ENCODE results near the gene PCDHB7. TPM values are rescaled to one million over a fixed set of nuclear protein-coding genes. Genes with fewer than 3 reads are reported as not detected.
"Not testable (repeated sequence)": the region's sequence is repeated elsewhere in the genome, so short reads cannot be mapped to it uniquely, and the experiment has no call there.

The PCDHB7 gene
- total and polyA plus RNA-seq, 9 donors = 2.1 to 3.2 (median 2.8) TPM

- no peaks in the 10 kb centered on the region for H3K4me1 ChIP-seq (ENCODE audit: control insufficient read depth, insufficient read depth, low read length)
- H3K36me3 ChIP-seq (ENCODE audit: control insufficient read depth, insufficient read depth, low read length) = no peaks in the 10 kb centered on the region
- peaks cover 33% of the 10 kb centered on the region for H3K9me3 ChIP-seq (replicated peaks; ENCODE audit: control insufficient read depth, low read depth, low read length)
- WGBS (ENCODE audit: insufficient coverage) = 18% methylated on average over 12 of the region's 15 CpGs
- peak within 1 kb of the TSS; percentile 34 for H3K4me3 ChIP-seq (ENCODE audit: low read length)
- no peak within 1 kb of the TSS for H3K27ac ChIP-seq (ENCODE audit: low read length)
- DNase-seq = peak; percentile 39
- H3K27me3 ChIP-seq (ENCODE audit: control insufficient read depth, insufficient read depth, low read length) = no peaks in the 10 kb centered on the region
These were observed 50.8 kb downstream of the PCDHB7 start, which contains the start of gene PCDHB14 for GRCh38 chr5:141223112-141223783. Gene PCDHB14 (plus strand): TSS chr5:141223343. CDS start chr5:141223506, 163 bp downstream.

DNA sequence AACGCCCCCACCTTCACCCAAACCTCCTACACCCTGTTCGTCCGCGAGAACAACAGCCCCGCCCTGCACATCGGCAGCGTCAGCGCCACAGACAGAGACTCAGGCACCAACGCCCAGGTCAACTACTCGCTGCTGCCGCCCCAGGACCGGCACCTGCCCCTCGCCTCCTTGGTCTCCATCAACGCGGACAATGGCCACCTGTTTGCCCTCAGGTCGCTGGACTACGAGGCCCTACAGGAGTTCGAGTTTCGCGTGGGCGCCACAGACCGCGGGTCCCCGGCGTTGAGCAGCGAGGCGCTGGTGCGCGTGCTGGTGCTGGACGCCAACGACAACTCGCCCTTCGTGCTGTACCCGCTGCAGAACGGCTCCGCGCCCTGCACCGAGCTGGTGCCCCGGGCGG, 52.4 kb downstream of the PCDHB7 start:
- DNase-seq; H3K36me3 ChIP-seq (ENCODE audit: control insufficient read depth, insufficient read depth, low read length); H3K4me3 ChIP-seq (ENCODE audit: low read length); H3K27ac ChIP-seq (ENCODE audit: low read length); H3K4me1 ChIP-seq (ENCODE audit: control insufficient read depth, insufficient read depth, low read length); H3K27me3 ChIP-seq (ENCODE audit: control insufficient read depth, insufficient read depth, low read length): not testable (repeated sequence)
- peaks cover 30% of the 10 kb centered on the region for H3K9me3 ChIP-seq (replicated peaks; ENCODE audit: control insufficient read depth, low read depth, low read length)
- WGBS (ENCODE audit: insufficient coverage) = 17% methylated on average over 11 of the region's 40 CpGs

DNA sequence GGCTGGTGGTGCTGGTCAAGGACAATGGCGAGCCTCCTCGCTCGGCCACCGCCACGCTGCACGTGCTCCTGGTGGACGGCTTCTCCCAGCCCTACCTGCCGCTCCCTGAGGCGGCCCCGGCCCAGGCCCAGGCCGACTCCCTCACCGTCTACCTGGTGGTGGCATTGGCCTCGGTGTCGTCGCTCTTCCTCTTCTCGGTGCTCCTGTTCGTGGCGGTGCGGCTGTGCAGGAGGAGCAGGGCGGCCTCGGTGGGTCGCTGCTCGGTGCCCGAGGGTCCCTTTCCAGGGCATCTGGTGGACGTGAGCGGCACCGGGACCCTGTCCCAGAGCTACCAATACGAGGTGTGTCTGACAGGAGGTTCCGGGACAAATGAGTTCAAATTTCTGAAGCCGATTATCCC, 53.0 kb downstream of the PCDHB7 start:
- not testable (repeated sequence) for H3K4me3 ChIP-seq (ENCODE audit: low read length); H3K36me3 ChIP-seq (ENCODE audit: control insufficient read depth, insufficient read depth, low read length); H3K27me3 ChIP-seq (ENCODE audit: control insufficient read depth, insufficient read depth, low read length); H3K4me1 ChIP-seq (ENCODE audit: control insufficient read depth, insufficient read depth, low read length); H3K27ac ChIP-seq (ENCODE audit: low read length); DNase-seq
- peaks cover 28% of the 10 kb centered on the region for H3K9me3 ChIP-seq (replicated peaks; ENCODE audit: control insufficient read depth, low read depth, low read length)
- 25% methylated on average over 22 of the region's 30 CpGs for WGBS (ENCODE audit: insufficient coverage)

Other genes with a start within 250 kb of the PCDHB7 start
Only the 30 nearest of the 37 such genes appear.
- 1.9 TPM for gene PCDHAC2, start 206.2 kb upstream of the PCDHB7 start, total RNA-seq
- 1 to 10 TPM in 6 of 8 donors, under 1 TPM in 2; 0.83 to 3.9 (median 2.0) TPM for gene PCDHAC2, start 206.2 kb upstream of the PCDHB7 start, polyA plus RNA-seq (ENCODE audit: insufficient read depth in 1 of 8, insufficient read length in 8 of 8, low replicate concordance in 1 of 8)
- gene PCDHB1, start 121.3 kb upstream of the PCDHB7 start, total RNA-seq = 0.13 TPM
- gene PCDHB1, start 121.3 kb upstream of the PCDHB7 start, polyA plus RNA-seq (ENCODE audit: insufficient read depth in 1 of 8, insufficient read length in 8 of 8, low replicate concordance in 1 of 8) = under 1 TPM; 0.05 to 0.27 (median 0.11) TPM
- 3.2 TPM for gene PCDHB2, start 78.0 kb upstream of the PCDHB7 start, total RNA-seq
- gene PCDHB2, start 78.0 kb upstream of the PCDHB7 start, polyA plus RNA-seq (ENCODE audit: insufficient read depth in 1 of 8, insufficient read length in 8 of 8, low replicate concordance in 1 of 8) = 1 to 10 TPM; 2.9 to 7.8 (median 3.9) TPM
- 1.8 TPM for gene PCDHB3, start 72.2 kb upstream of the PCDHB7 start, total RNA-seq
- 1 to 10 TPM; 1.4 to 4.4 (median 1.8) TPM for gene PCDHB3, start 72.2 kb upstream of the PCDHB7 start, polyA plus RNA-seq (ENCODE audit: insufficient read depth in 1 of 8, insufficient read length in 8 of 8, low replicate concordance in 1 of 8)
- gene PCDHB4, start 50.8 kb upstream of the PCDHB7 start, total RNA-seq = 1.8 TPM
- 1 to 10 TPM; 2.4 to 3.6 (median 2.7) TPM for gene PCDHB4, start 50.8 kb upstream of the PCDHB7 start, polyA plus RNA-seq (ENCODE audit: insufficient read depth in 1 of 8, insufficient read length in 8 of 8, low replicate concordance in 1 of 8)
- gene PCDHB5, start 37.4 kb upstream of the PCDHB7 start, total RNA-seq = 3.1 TPM
- gene PCDHB5, start 37.4 kb upstream of the PCDHB7 start, polyA plus RNA-seq (ENCODE audit: insufficient read depth in 1 of 8, insufficient read length in 8 of 8, low replicate concordance in 1 of 8) = 1 to 10 TPM; 2.7 to 4.6 (median 3.7) TPM
- 0.80 TPM for gene PCDHB6, start 22.6 kb upstream of the PCDHB7 start, total RNA-seq
- 1 to 10 TPM; 1.5 to 2.4 (median 1.9) TPM for gene PCDHB6, start 22.6 kb upstream of the PCDHB7 start, polyA plus RNA-seq (ENCODE audit: insufficient read depth in 1 of 8, insufficient read length in 8 of 8, low replicate concordance in 1 of 8)
- 0.80 TPM for gene PCDHB8, start 5.1 kb downstream of the PCDHB7 start, total RNA-seq
- 1 to 10 TPM in 6 of 8 donors, under 1 TPM in 2; 0.74 to 2.8 (median 1.8) TPM for gene PCDHB8, start 5.1 kb downstream of the PCDHB7 start, polyA plus RNA-seq (ENCODE audit: insufficient read depth in 1 of 8, insufficient read length in 8 of 8, low replicate concordance in 1 of 8)
- 2.1 TPM for gene PCDHB16, start 9.7 kb downstream of the PCDHB7 start, total RNA-seq
- 1 to 10 TPM; 2.9 to 6.5 (median 4.7) TPM for gene PCDHB16, start 9.7 kb downstream of the PCDHB7 start, polyA plus RNA-seq (ENCODE audit: insufficient read depth in 1 of 8, insufficient read length in 8 of 8, low replicate concordance in 1 of 8)
- gene PCDHB9, start 14.5 kb downstream of the PCDHB7 start, total RNA-seq = 1.3 TPM
- gene PCDHB9, start 14.5 kb downstream of the PCDHB7 start, polyA plus RNA-seq (ENCODE audit: insufficient read depth in 1 of 8, insufficient read length in 8 of 8, low replicate concordance in 1 of 8) = 1 to 10 TPM; 1.7 to 3.6 (median 2.7) TPM
- gene PCDHB10, start 19.7 kb downstream of the PCDHB7 start, total RNA-seq = 2.1 TPM
- gene PCDHB10, start 19.7 kb downstream of the PCDHB7 start, polyA plus RNA-seq (ENCODE audit: insufficient read depth in 1 of 8, insufficient read length in 8 of 8, low replicate concordance in 1 of 8) = 1 to 10 TPM; 4.1 to 5.1 (median 4.7) TPM
- 4.3 TPM for gene PCDHB11, start 27.0 kb downstream of the PCDHB7 start, total RNA-seq
- gene PCDHB11, start 27.0 kb downstream of the PCDHB7 start, polyA plus RNA-seq (ENCODE audit: insufficient read depth in 1 of 8, insufficient read length in 8 of 8, low replicate concordance in 1 of 8) = 1 to 10 TPM; 1.9 to 4.1 (median 2.5) TPM
- 2.4 TPM for gene PCDHB12, start 36.1 kb downstream of the PCDHB7 start, total RNA-seq
- gene PCDHB12, start 36.1 kb downstream of the PCDHB7 start, polyA plus RNA-seq (ENCODE audit: insufficient read depth in 1 of 8, insufficient read length in 8 of 8, low replicate concordance in 1 of 8) = 1 to 10 TPM; 2.1 to 3.5 (median 2.6) TPM
- 1.9 TPM for gene PCDHB13, start 41.3 kb downstream of the PCDHB7 start, total RNA-seq
- 1 to 10 TPM; 1.6 to 4.5 (median 2.8) TPM for gene PCDHB13, start 41.3 kb downstream of the PCDHB7 start, polyA plus RNA-seq (ENCODE audit: insufficient read depth in 1 of 8, insufficient read length in 8 of 8, low replicate concordance in 1 of 8)
- 4.8 TPM for gene PCDHB14, start 50.7 kb downstream of the PCDHB7 start, total RNA-seq
- gene PCDHB14, start 50.7 kb downstream of the PCDHB7 start, polyA plus RNA-seq (ENCODE audit: insufficient read depth in 1 of 8, insufficient read length in 8 of 8, low replicate concordance in 1 of 8) = 1 to 10 TPM; 5.6 to 9.0 (median 6.7) TPM
- 4.3 TPM for gene PCDHB15, start 72.8 kb downstream of the PCDHB7 start, total RNA-seq
- 1 to 10 TPM; 5.3 to 8.6 (median 7.1) TPM for gene PCDHB15, start 72.8 kb downstream of the PCDHB7 start, polyA plus RNA-seq (ENCODE audit: insufficient read depth in 1 of 8, insufficient read length in 8 of 8, low replicate concordance in 1 of 8)
- gene SLC25A2, start 131.4 kb downstream of the PCDHB7 start, total RNA-seq = 0.22 TPM
- under 1 TPM in 1 of 8 donors, not detected in 7; 0.08 TPM for gene SLC25A2, start 131.4 kb downstream of the PCDHB7 start, polyA plus RNA-seq (ENCODE audit: insufficient read depth in 1 of 8, insufficient read length in 8 of 8, low replicate concordance in 1 of 8)
- gene TAF7, start 148.1 kb downstream of the PCDHB7 start, total RNA-seq = 75.1 TPM
- gene TAF7, start 148.1 kb downstream of the PCDHB7 start, polyA plus RNA-seq (ENCODE audit: insufficient read depth in 1 of 8, insufficient read length in 8 of 8, low replicate concordance in 1 of 8) = 100 to 1,000 TPM in 1 of 8 donors, 10 to 100 TPM in 7; 65.9 to 108 (median 83.4) TPM
- 0.44 TPM for gene PCDHGA1, start 157.9 kb downstream of the PCDHB7 start, total RNA-seq
- under 1 TPM; 0.49 to 0.86 (median 0.64) TPM for gene PCDHGA1, start 157.9 kb downstream of the PCDHB7 start, polyA plus RNA-seq (ENCODE audit: insufficient read depth in 1 of 8, insufficient read length in 8 of 8, low replicate concordance in 1 of 8)
- gene PCDHGA2, start 166.1 kb downstream of the PCDHB7 start, total RNA-seq = 1.6 TPM
- 1 to 10 TPM; 1.6 to 2.8 (median 2.1) TPM for gene PCDHGA2, start 166.1 kb downstream of the PCDHB7 start, polyA plus RNA-seq (ENCODE audit: insufficient read depth in 1 of 8, insufficient read length in 8 of 8, low replicate concordance in 1 of 8)
- gene PCDHGA3, start 171.2 kb downstream of the PCDHB7 start, total RNA-seq = 1.2 TPM
- 1 to 10 TPM in 4 of 8 donors, under 1 TPM in 4; 0.94 to 2.0 (median 1.0) TPM for gene PCDHGA3, start 171.2 kb downstream of the PCDHB7 start, polyA plus RNA-seq (ENCODE audit: insufficient read depth in 1 of 8, insufficient read length in 8 of 8, low replicate concordance in 1 of 8)
- 1.3 TPM for gene PCDHGB1, start 177.5 kb downstream of the PCDHB7 start, total RNA-seq
- under 1 TPM; 0.43 to 0.90 (median 0.63) TPM for gene PCDHGB1, start 177.5 kb downstream of the PCDHB7 start, polyA plus RNA-seq (ENCODE audit: insufficient read depth in 1 of 8, insufficient read length in 8 of 8, low replicate concordance in 1 of 8)
- gene PCDHGA4, start 182.4 kb downstream of the PCDHB7 start, total RNA-seq = 1.8 TPM
- 1 to 10 TPM in 7 of 8 donors, under 1 TPM in 1; 0.71 to 2.2 (median 1.3) TPM for gene PCDHGA4, start 182.4 kb downstream of the PCDHB7 start, polyA plus RNA-seq (ENCODE audit: insufficient read depth in 1 of 8, insufficient read length in 8 of 8, low replicate concordance in 1 of 8)
- 1.5 TPM for gene PCDHGB2, start 187.3 kb downstream of the PCDHB7 start, total RNA-seq
- 1 to 10 TPM; 1.5 to 2.8 (median 1.9) TPM for gene PCDHGB2, start 187.3 kb downstream of the PCDHB7 start, polyA plus RNA-seq (ENCODE audit: insufficient read depth in 1 of 8, insufficient read length in 8 of 8, low replicate concordance in 1 of 8)
- 2.3 TPM for gene PCDHGA5, start 191.5 kb downstream of the PCDHB7 start, total RNA-seq
- gene PCDHGA5, start 191.5 kb downstream of the PCDHB7 start, polyA plus RNA-seq (ENCODE audit: insufficient read depth in 1 of 8, insufficient read length in 8 of 8, low replicate concordance in 1 of 8) = 1 to 10 TPM; 1.6 to 3.8 (median 2.3) TPM
- 1.7 TPM for gene PCDHGB3, start 197.6 kb downstream of the PCDHB7 start, total RNA-seq
- gene PCDHGB3, start 197.6 kb downstream of the PCDHB7 start, polyA plus RNA-seq (ENCODE audit: insufficient read depth in 1 of 8, insufficient read length in 8 of 8, low replicate concordance in 1 of 8) = 1 to 10 TPM in 7 of 8 donors, under 1 TPM in 1; 0.70 to 2.0 (median 1.2) TPM
- gene PCDHGA6, start 201.2 kb downstream of the PCDHB7 start, total RNA-seq = 3.5 TPM
- 1 to 10 TPM; 2.2 to 4.4 (median 3.0) TPM for gene PCDHGA6, start 201.2 kb downstream of the PCDHB7 start, polyA plus RNA-seq (ENCODE audit: insufficient read depth in 1 of 8, insufficient read length in 8 of 8, low replicate concordance in 1 of 8)
- 2.3 TPM for gene PCDHGA7, start 210.1 kb downstream of the PCDHB7 start, total RNA-seq
- gene PCDHGA7, start 210.1 kb downstream of the PCDHB7 start, polyA plus RNA-seq (ENCODE audit: insufficient read depth in 1 of 8, insufficient read length in 8 of 8, low replicate concordance in 1 of 8) = 1 to 10 TPM; 1.2 to 2.4 (median 1.5) TPM
- 4.2 TPM for gene PCDHGB4, start 215.1 kb downstream of the PCDHB7 start, total RNA-seq
- gene PCDHGB4, start 215.1 kb downstream of the PCDHB7 start, polyA plus RNA-seq (ENCODE audit: insufficient read depth in 1 of 8, insufficient read length in 8 of 8, low replicate concordance in 1 of 8) = 1 to 10 TPM; 1.7 to 3.6 (median 2.5) TPM
- 1.6 TPM for gene PCDHGA8, start 220.0 kb downstream of the PCDHB7 start, total RNA-seq
- gene PCDHGA8, start 220.0 kb downstream of the PCDHB7 start, polyA plus RNA-seq (ENCODE audit: insufficient read depth in 1 of 8, insufficient read length in 8 of 8, low replicate concordance in 1 of 8) = under 1 TPM; 0.31 to 0.95 (median 0.61) TPM